MM.1S (cell line): ENCODE data around the gene KCNC1.

ENCODE experiments used
- EZH2 ChIP-seq: fragments of 300-600 bp; sonication (generic); optimal IDR thresholded peaks from 2 replicates; pipeline ENCODE3; 2017; ENCODE audit warnings: low read depth, mild to moderate bottlenecking, antibody characterized with exemption, low read length, mixed read lengths
- EZH2phosphoT487 ChIP-seq: fragments of 300-600 bp; sonication (generic); IDR thresholded peaks from 2 replicates; pipeline ENCODE4 v1.6.1; 2018; ENCODE audit warnings: antibody characterized with exemption, low read length
- TF ChIP-seq, protein P1 (sequence below): fragments of 300-600 bp; sonication (generic); IDR thresholded peaks from 2 replicates; pipeline ENCODE4 v1.5.1; 2016; ENCODE audit warnings: antibody characterized with exemption, low read length, mixed read lengths

DNA sequence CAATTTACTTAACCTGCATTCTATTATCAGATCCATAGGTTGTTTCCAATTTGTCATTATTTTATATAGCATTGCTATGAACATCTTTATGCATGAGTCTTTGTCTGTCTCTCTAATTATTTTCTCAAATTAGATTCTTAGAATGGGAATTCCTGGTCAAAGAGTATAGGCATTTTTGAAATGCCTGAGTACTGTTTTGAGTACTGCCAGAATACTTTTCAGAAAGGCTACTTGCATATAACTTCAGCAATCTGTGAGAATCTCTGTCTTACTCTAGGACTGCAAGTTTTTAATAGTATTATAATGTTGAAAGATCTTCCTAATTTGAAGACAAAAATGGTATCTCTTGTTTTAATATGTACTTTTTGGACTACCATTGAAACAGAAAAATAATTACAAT is 56.6 kb downstream of the KCNC1 start:
- TF ChIP-seq, protein P1, sequence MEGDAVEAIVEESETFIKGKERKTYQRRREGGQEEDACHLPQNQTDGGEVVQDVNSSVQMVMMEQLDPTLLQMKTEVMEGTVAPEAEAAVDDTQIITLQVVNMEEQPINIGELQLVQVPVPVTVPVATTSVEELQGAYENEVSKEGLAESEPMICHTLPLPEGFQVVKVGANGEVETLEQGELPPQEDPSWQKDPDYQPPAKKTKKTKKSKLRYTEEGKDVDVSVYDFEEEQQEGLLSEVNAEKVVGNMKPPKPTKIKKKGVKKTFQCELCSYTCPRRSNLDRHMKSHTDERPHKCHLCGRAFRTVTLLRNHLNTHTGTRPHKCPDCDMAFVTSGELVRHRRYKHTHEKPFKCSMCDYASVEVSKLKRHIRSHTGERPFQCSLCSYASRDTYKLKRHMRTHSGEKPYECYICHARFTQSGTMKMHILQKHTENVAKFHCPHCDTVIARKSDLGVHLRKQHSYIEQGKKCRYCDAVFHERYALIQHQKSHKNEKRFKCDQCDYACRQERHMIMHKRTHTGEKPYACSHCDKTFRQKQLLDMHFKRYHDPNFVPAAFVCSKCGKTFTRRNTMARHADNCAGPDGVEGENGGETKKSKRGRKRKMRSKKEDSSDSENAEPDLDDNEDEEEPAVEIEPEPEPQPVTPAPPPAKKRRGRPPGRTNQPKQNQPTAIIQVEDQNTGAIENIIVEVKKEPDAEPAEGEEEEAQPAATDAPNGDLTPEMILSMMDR = no peak
- no peak for TF ChIP-seq EZH2phosphoT487
- no peak for TF ChIP-seq EZH2
